HG03025 (cell line): ENCODE data around the gene BMAL1.

ENCODE experiments used
- ATAC-seq: cut with Tn5 transposase; IDR thresholded peaks from one replicate; pipeline ENCODE4 v1.9.1; 2021; ENCODE audit warnings: mild to moderate bottlenecking, moderate library complexity; ENCODE audit not compliant: unreplicated experiment, low FRiP score

Gene BMAL1

DNA sequence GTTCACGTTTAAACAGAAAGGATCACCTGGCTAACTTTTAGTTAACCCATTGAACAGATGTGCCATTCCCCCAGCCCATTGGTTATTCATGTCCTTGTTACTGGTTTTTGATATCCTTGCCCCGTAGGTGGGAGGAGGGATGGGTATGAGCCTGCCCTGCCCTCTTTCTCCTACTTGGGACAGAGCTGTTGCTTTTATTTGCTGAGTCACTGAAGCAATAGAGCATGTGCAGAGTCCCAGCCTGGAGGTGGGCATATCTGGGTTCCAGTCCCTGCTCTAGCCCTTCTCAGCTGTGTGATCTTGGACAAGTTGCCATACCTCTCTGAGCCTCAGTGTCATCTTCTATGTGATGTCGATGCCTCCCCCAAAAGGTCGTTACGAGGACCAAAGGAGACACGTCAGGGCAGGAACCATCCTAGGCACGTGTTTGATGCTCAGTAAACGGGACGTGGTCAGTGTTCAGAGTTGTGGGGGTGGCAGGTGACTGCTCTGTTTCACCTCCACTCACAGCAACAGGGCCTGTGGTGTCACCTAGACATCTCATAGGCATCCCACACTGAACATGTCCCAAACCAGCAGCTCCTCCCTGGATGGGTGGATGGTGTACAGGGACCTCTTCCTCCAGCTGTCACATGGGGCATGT lies 61.0 kb downstream of the BMAL1 start:
- ATAC-seq: no peak

DNA sequence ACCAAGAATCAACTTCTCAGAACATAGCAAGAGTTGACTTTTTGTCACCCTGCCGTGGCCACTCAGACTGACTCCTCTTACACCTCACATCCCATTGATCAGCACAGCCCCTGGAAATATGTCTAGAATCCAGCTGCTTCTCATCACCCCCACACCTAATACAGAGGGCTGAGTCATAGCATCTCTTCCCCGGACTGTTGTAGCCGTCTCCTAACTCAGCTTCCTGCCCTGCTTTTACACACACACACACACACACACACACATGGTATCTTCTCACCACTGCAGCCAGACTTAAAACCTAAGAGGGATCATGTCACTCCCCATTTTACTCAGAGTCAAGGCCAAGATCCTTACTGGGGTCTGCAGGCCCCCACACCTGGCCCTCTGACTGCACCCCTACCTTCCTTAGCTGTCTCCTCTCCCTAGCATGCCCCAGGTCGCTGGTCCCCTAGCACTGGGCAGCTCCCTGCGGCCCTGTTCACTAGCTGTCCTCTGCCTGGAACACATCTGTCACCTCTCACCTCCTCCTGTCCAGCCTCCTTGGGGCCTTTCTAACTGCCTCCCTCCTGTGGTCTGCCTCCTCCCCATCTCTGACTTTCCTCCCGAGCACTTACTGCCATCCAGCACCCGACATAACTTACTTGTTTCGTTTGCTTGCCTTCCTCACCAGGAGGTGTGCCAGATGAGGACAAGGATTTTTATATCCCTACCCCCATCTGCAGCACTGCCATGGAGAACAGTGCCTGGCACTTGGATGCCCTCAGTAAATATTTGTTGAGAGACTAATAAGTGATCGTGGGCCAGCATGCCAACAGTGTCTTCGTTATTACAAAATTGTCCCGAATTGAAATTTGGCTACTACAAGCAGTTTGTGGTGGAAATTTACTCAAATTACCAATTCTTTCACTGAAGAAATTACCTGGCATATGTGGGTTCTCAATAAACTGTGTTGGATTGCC lies 61.9 kb downstream of the BMAL1 start:
- ATAC-seq: no peak

DNA sequence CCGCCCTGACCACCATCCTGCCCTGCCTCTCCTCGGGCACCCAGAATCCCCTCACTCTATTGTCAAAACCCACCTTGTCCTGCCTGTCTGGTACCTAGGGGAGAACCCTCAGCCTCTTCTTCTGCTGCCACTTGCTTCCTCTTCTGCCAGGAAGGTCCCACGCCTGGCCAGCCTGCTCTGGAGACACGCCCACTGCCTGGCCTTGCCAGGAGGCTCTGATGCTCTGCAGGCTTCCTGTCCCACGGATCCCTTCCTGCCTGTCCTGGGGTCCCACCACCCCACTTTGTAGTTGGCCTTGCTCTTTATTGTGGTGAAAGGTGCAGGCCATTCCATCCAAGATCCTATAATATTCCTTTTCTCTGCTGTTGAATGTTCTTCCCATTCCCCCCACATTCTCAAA lies 63.4 kb downstream of the BMAL1 start:
- ATAC-seq: no peak

DNA sequence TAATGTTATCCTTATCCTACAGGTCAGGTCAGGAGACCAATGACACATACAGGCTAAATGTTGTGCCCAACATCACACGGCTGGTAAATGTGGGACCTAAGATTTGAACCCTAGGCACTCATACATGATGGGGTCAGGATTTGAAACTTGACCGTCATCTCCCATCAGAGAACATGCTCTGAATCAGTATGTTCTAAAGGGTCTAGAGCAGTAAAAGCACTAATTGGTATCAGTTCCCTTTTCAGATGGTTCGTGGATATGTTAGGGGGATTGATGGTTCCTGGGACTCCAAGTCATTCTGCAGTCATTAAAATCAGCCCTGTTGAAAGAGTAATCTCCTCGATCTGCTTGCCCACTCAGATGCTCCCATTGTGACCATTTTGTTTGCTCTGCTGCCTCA lies 65.5 kb downstream of the BMAL1 start:
- peak; percentile 52 for ATAC-seq

DNA sequence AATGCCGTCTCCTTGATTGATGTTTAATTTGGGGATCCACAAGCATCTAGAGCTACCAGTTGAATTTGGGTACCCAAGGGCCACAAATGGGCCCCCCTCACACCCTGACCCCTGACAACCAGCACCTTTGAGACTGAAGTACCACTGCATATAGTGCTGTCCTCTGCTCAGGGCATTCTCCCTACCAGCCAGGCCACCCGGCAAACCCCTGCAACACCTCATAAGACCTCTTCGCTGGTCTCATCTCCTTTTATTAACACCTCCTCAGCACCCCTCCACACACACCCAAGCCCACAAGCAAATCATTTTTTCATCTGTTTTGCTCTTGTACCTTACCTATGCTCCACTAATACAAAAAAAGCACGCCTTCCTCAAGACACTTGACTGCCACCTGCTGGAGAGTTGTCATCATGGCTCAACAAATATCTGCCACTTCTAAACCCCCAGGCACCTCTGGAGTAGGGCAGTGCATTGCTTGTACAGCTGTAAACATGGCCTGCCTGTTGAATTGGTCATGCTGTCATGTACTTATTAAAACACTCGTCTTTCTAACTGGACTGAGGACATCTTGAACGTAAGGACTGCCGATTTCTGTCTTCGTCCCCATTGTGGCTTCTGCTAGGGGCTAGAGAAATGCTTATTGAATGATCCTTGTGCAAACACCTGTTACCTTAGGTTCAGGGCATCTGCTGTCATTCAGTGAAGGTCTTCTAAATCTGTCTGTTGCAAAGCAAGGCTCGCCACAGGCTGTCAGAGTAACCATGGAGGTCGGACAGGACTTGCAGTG lies 66.5 kb downstream of the BMAL1 start:
- ATAC-seq: no peak

DNA sequence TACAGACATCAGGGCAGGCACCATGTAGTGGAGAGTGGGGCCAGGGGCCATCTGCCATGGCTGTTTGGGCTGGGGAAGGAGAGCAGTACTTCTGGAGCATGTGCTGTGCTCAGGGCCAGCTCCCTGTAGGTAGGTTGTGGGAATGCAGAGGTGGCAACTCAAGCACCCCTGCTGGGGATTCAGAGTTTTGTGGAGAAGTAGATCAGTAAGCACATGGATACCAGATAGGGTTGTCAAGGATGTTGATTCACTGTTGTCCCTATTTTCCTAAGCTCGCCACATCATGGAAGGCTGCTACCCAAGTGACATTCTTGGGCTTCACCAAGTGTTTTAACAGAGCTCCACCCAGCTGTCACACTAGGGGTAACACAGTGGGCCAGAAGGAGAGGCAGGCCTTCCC lies 67.2 kb downstream of the BMAL1 start:
- ATAC-seq: no peak

DNA sequence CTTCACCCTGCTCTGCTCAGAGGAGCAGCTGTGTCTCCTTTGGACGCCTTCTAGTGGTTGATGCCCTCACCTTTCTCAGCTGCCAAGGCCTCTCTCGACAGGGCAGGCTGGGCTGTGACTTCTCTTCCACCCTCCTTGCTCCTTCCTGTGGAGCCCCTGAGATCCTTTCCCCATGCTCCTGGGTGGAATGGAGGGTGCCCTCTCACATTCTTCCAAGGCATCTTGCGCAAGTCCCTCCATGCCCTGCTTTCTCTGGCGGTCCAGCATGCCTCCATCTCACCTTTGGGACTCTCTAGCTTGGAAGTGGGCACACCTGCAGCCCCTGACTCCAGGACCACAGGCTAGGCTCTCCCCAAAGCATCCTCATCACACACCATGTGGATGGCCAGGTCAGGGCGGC lies 68.9 kb downstream of the BMAL1 start:
- ATAC-seq: no peak

DNA sequence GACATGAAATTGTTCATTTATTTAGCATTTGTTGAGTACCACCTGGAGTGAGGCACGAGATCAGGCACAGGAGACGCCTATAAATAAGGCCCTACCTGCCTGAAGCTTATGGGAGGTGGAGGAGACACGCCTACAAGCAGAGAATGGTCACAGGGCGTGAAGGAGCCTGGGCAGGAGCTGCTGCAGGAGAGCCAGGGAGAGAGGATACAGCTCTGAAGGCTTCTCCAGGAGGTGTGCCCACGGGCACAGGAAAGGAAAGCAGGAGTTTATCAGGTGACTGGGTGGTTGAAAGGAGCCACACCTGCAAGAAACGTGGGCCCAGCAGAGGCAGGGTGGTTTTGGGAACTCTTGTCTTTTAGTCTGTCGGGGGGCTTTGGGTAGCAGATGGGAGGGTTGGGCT lies 70.3 kb downstream of the BMAL1 start:
- no peak for ATAC-seq

DNA sequence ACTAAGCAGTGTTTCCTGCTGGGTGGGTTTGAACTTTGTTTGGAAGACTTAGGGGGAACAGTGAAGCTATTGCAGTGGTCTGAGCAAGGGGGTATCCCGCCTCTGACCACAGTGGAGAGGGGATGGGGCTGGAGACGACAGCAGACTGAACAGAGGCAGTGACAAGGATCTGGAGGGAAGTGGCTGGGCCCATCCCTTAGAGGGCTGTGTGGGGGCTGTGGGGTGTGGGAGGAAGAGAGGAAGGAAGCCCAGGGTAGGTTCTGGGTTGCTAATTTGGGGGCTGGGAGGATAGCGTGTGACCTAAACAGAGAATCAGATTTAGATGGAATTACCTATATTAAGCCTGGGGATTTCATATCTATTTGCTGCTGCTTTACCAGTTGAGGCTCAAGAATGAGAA lies 70.7 kb downstream of the BMAL1 start:
- ATAC-seq: no peak

DNA sequence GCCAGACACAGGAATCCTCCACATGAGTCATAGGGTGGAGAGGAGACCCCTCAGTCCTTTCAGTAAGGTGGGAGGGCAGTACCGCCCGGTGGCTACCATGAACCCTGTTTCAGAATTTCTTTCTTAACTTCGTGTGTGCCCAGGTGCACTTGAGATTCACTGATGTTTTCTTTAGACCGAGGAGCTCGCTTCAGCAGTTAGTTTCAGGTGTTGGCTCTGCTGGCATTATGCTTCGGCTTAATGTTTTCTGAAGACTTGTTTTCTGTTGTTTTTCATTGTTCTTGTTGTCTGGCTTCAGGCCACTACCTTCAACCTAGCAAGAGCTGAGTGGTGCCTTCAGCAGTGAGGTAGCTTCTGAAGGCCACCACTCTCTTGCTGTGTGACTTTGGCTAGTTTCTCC lies 71.5 kb downstream of the BMAL1 start:
- ATAC-seq: no peak

DNA sequence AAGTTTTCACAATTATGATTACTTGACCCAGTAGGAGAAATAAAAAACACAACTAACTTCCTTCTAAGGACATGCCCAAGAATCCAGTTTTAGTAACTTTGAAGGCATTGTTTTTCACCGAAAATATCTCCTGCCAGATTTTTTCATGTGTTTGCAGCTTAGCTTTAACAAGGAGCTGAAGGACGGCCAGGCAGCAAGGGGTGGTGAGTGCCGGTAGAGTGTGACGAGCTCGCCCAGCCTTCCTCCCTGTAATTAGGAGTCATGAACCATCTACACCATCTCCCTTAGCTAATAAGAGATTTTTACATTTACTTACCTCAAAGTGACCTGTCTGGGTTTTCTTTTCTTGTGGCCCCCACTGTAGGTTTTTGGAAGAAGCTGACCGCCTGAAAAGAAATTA lies 72.0 kb downstream of the BMAL1 start:
- no peak for ATAC-seq

DNA sequence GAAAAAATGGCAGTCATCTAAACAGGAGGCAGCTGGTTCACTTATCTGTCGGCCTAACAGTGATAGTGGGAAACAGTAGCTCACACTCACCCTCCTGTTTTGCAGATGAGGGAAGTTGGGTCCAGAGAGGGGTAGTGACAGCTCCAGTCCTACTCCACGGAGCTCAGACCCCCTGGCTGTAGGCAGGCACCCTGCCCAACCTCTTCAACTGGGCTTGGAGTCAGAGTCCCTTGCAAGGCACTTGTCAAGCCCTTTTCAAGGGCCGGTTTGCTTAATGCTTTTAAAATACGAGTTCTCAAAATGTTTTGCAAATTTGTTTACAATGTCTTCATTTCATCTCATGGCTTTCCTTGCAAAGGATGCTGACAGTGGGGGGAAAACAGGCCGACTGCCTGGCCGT lies 75.1 kb downstream of the BMAL1 start:
- ATAC-seq: no peak

DNA sequence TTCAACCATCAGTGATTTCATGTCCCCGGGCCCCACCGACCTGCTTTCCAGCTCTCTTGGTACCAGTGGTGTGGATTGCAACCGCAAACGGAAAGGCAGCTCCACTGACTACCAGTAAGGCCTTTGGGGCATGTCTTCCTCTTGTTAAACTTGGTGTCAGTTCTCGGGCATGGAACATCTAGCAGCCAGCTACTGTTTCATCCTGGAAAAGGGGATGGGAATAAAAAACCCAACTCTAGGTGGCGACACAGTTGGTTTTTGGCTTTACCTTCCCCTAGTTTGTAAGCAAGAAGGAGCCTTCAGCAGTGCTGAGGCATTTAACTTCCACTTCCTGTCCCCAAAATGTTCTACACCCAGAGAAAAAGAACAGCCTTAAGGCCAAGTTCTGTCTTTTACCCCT lies 76.7 kb downstream of the BMAL1 start:
- no peak for ATAC-seq

DNA sequence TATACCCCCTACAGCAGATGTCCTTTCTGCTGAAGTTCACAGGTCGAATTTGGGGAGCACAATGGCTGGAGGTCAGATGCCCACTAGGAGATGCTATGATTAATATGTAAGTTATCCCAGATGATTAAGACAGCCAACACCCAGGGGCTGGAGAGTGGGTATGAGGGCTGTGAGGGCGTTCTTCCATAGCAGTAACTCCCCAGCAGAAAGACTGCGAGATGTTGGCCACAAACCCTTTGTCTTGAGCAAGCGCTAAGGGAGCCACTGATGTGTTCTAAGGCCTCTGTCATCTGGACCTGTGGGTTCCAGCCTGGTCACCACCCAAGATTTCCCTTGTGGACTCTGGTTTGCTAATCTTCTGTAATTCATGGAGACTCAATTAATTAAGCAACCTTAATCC lies 77.6 kb downstream of the BMAL1 start:
- no peak for ATAC-seq

DNA sequence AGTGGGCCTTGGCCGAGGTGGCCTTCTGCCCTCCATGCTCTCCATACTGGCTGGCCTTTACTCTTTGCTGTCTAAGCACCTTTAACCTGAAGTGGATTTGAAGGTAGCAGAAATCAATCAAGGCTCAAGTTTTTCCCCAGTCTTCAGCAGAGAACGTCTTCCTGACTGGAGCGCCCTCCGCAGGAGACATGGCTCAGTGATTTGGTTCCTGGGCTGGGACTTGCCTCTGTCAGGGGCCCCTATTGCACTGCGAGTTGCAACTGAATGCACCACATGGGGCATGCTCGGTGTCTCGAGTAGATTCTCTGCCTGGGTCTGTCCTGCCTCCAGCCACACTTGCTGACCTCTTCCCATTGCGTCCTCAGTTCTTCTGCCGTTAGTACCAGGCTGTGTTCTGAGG lies 79.6 kb downstream of the BMAL1 start:
- no peak for ATAC-seq

DNA sequence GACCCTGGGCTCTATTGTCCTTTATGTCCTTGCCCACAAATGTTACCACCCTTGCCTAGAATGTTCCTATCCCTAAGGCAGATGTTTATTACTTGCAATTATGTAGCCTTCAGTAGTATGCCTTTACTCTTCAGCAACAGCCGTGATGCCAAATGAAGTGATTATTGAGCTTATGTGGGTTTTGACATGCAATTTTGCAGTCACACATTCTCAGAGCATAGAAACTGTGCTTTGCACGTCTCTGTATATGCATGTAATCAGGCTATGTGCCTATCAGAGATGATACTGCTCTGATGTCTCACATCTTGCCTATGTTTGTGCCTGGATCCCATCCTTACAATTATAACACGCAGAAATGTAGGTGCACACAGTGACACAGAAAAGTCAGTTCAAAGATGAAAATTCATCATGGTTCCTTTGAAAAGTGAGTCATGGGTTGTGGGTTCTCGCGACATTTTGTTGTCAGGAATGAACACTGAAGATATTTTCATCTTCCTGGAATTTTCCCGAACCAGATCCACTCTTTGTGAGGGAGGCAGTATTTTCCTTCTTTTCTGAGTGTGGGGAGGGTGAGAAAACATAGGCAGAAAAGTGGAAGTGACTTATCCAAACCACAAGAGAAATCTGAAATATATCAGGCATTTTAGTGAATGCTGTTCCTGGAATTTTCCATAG lies 81.1 kb downstream of the BMAL1 start:
- no peak for ATAC-seq

DNA sequence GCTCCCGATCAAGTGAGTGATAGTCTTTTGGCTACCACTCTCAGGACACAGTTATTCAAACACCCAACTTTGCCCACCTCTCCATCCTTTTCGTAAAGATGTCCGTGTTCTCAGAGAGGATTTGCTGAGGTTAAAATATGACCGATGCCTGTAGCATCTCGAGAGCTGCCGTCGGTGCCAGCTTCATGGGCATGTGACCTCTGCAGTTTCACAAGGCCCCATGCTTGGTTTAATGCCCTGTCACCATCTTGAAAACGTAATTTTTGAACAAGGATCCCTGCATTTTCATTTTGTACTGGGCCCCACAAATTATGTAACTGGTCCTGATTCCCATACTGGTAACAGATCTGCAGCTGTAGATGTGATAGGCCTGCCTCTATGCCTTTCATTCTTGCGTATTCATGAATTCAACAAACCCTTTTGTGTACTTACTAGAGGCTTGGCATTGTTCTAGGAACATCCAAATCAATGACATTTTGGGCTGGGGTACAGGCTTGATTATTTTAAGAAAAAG lies 85.1 kb downstream of the BMAL1 start:
- no peak for ATAC-seq

DNA sequence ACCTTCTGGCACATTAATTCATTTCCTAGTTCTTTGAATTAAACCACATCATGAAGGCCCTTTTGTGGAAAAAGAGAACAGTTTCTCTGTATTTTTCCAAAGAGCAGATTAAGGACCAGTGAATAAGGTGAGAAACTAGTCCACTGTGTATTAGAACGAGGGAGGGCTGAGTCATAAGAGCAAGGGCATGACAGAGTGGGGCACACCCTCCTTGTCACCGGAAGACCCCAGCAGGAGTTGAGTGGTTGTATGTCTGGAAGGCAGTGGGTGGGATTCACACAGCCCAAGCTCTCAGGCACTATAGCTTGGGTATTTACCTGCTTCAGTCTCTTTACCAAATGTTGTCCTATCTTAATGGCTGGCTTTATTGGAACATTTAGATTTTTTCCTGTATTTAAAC lies 86.8 kb downstream of the BMAL1 start:
- no peak for ATAC-seq

DNA sequence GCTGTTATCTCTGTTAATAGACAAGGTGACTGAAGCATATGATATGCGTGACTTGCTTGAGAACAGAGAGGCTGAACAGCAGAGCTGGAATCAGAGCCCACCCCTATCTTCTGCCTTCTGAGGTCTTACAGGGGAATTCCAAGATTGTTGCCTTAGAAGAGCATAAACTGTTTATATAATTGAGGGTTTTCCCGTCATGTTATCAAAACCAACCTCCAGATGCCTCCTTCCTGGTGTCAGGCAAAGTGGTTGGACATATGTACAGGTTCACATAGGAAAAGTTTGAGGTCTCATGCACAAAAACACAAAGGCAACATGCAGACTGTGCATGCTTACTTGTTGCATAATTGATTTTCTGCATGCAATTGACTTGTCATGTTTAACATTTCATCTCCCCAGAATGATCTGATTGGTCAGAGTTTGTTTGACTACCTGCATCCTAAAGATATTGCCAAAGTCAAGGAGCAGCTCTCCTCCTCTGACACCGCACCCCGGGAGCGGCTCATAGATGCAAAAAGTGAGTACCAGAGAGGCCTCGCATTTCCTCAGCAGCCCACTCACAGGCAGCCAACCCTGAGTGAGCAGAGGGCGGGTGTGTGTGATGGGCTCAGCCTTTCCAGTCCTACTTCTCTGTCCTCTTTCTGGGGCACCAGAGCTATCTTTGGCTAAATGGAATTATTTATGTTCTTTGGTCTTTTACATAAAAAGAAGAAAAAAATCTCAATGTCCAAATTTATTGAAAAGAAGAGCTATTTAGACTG lies 88.9 kb downstream of the BMAL1 start:
- ATAC-seq: no peak

DNA sequence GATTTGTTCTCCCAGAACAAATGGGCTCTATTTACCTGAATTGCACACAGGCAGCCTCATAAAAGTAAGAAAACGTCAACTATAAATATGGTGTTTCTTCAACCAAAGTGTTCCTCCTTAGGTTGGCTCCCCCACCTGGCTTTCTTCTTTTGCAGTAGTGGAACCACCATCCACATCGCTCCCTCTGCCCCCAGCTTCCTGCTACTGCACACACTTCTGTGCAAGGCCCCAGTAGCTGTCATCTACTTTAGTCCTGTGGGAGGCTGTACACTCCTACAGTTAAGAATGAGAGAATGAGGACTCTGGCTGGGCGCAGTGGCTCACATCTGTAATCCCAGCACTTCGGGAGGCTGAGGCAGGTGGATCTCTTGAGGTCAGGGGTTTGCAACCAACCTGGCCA lies 89.5 kb downstream of the BMAL1 start:
- peak; percentile 55 for ATAC-seq
